DND-41 (cell line): ENCODE measurements around the gene COL15A1.
"Not testable (repeated sequence)": the region's sequence is repeated elsewhere in the genome, so short reads cannot be mapped to it uniquely, and the experiment has no call there.

Experiments
- ATAC-seq: fragments of 200-7000 bp; cut with Tn5 transposase; 3 replicates; pipeline ENCODE4 v1.9.1; 2021; ENCODE audit warnings: low read depth; ENCODE audit not compliant: insufficient read depth
- DNase-seq: peaks from one replicate; pipeline ENCODE4 v3.0.0-alpha.2; 2020
- H2AFZ ChIP-seq: 2 replicates; pipeline ENCODE4 v1.6.0; 2012; ENCODE audit warnings: low read depth, low read length
- H3K27ac ChIP-seq: 2 replicates; pipeline ENCODE4 v1.5.1; 2012; ENCODE audit warnings: low read length, inconsistent platforms
- H3K27me3 ChIP-seq: fragments of 200-600 bp; sonication (generic); 2 replicates; pipeline ENCODE4 v1.6.0; 2012; ENCODE audit warnings: low read length, mild to moderate bottlenecking, inconsistent platforms; ENCODE audit not compliant: insufficient read depth, poor library complexity
- H3K36me3 ChIP-seq: 2 replicates; pipeline ENCODE4 v1.5.1; 2012; ENCODE audit warnings: low read length, inconsistent platforms; ENCODE audit not compliant: insufficient read depth
- H3K4me1 ChIP-seq: 2 replicates; pipeline ENCODE4 v1.5.1; 2012; ENCODE audit warnings: mild to moderate bottlenecking, low read length; ENCODE audit not compliant: insufficient read depth
- H3K4me2 ChIP-seq: 2 replicates; pipeline ENCODE4 v1.6.0; 2012; ENCODE audit warnings: mild to moderate bottlenecking, moderate library complexity, low read length, inconsistent platforms; ENCODE audit not compliant: insufficient read depth
- H3K4me3 ChIP-seq, 2 experiments: fragments of 200-600 bp in 1 of 2; shearing (Covaris generic) in 1 of 2; 2 replicates each; pipeline ENCODE4 v1.5.1; 2012 to 2016; ENCODE audit warnings: inconsistent platforms in 2 of 2, low read length in 2 of 2, mild to moderate bottlenecking in 2 of 2, low read depth in 1 of 2, moderate library complexity in 1 of 2
- H3K79me2 ChIP-seq: 2 replicates; pipeline ENCODE4 v1.6.0; 2012; ENCODE audit warnings: low read length, inconsistent platforms; ENCODE audit not compliant: insufficient read depth
- H3K9ac ChIP-seq: 2 replicates; pipeline ENCODE4 v1.6.0; 2012; ENCODE audit warnings: low read depth, mild to moderate bottlenecking, inconsistent platforms, low read length, moderate library complexity
- H3K9me3 ChIP-seq: 2 replicates; pipeline ENCODE4 v1.5.1; 2012; ENCODE audit warnings: low read length, moderate library complexity, mild to moderate bottlenecking, inconsistent platforms; ENCODE audit not compliant: insufficient read depth, severe bottlenecking
- H4K20me1 ChIP-seq: 2 replicates; pipeline ENCODE4 v1.6.0; 2012; ENCODE audit warnings: low read length; ENCODE audit not compliant: insufficient read depth
- EZH2 ChIP-seq: IDR thresholded peaks from 3 replicates; pipeline ENCODE4 v1.6.1; 2012; ENCODE audit warnings: borderline replicate concordance, low read depth, mild to moderate bottlenecking, moderate library complexity, low read length, inconsistent platforms; ENCODE audit not compliant: severe bottlenecking
- TF ChIP-seq, protein P1 (sequence below): IDR thresholded peaks from 2 replicates; pipeline ENCODE4 v1.5.1; 2012; ENCODE audit warnings: borderline replicate concordance, low read length, moderate library complexity, mild to moderate bottlenecking; ENCODE audit not compliant: poor library complexity, severe bottlenecking; ENCODE audit errors: extremely low read depth

Gene COL15A1

GRCh38 chr9:98911042-98911441 lies 32.7 kb upstream of the COL15A1 start:
- H4K20me1 ChIP-seq, result no peaks in the 10 kb centered on the region
- ATAC-seq, result no peak
- no peaks in the 10 kb centered on the region for H3K4me1 ChIP-seq
- H3K4me2 ChIP-seq, result no peak overlapping the region
- no peak overlapping the region for H3K9ac ChIP-seq
- no peak overlapping the region for H2AFZ ChIP-seq
- H3K4me3 ChIP-seq, result no peak overlapping the region
- H3K27ac ChIP-seq, result no peak overlapping the region
- H3K36me3 ChIP-seq, result no peaks in the 10 kb centered on the region
- no peak for DNase-seq
- no peak for TF ChIP-seq EZH2
- TF ChIP-seq, protein P1, sequence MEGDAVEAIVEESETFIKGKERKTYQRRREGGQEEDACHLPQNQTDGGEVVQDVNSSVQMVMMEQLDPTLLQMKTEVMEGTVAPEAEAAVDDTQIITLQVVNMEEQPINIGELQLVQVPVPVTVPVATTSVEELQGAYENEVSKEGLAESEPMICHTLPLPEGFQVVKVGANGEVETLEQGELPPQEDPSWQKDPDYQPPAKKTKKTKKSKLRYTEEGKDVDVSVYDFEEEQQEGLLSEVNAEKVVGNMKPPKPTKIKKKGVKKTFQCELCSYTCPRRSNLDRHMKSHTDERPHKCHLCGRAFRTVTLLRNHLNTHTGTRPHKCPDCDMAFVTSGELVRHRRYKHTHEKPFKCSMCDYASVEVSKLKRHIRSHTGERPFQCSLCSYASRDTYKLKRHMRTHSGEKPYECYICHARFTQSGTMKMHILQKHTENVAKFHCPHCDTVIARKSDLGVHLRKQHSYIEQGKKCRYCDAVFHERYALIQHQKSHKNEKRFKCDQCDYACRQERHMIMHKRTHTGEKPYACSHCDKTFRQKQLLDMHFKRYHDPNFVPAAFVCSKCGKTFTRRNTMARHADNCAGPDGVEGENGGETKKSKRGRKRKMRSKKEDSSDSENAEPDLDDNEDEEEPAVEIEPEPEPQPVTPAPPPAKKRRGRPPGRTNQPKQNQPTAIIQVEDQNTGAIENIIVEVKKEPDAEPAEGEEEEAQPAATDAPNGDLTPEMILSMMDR, result no peak
- no peaks in the 10 kb centered on the region for H3K9me3 ChIP-seq
- H3K79me2 ChIP-seq, result no peaks in the 10 kb centered on the region
- no peaks in the 10 kb centered on the region for H3K27me3 ChIP-seq

DNA sequence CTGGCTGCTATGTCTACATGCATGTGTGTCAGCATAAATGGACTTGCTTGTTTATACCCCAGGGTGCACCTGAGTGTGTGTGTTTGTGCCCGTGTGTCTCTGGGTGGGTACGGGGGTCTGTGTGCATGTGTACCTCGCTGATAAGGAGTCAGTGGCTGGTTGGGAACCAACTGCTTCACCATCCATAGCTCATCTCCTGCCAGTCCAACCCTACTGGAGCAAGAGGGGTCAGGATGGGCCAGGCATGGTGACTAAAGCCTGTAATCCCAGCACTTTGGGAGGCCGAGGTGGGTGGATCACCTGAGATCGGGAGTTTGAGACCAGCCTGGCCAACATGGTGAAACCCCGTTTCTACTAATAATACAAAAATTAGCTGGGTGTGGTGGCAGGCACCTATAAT lies 32.0 kb upstream of the COL15A1 start:
- not testable (repeated sequence) for H3K9me3 ChIP-seq, ATAC-seq, H3K36me3 ChIP-seq, H3K9ac ChIP-seq, H3K27me3 ChIP-seq, H3K27ac ChIP-seq, H4K20me1 ChIP-seq, H3K4me2 ChIP-seq, H3K4me1 ChIP-seq, H3K79me2 ChIP-seq, DNase-seq, H3K4me3 ChIP-seq, H2AFZ ChIP-seq

- no peak overlapping the region for H3K4me3 ChIP-seq
- TF ChIP-seq, protein P1, result no peak
- TF ChIP-seq EZH2, result no peak
- no peak overlapping the region for H2AFZ ChIP-seq
- H3K27me3 ChIP-seq, result no peaks in the 10 kb centered on the region
- H3K36me3 ChIP-seq, result no peaks in the 10 kb centered on the region
- no peak overlapping the region for H3K27ac ChIP-seq
- ATAC-seq (no peak), DNase-seq (no peak)
- no peaks in the 10 kb centered on the region for H3K9me3 ChIP-seq
- H3K4me2 ChIP-seq, result no peak overlapping the region
- H3K4me1 ChIP-seq, result no peaks in the 10 kb centered on the region
- no peaks in the 10 kb centered on the region for H3K79me2 ChIP-seq
- no peaks in the 10 kb centered on the region for H4K20me1 ChIP-seq
- H3K9ac ChIP-seq, result no peak overlapping the region
Observed at GRCh38 chr9:98912450-98912849, 31.3 kb upstream of the COL15A1 start.

- no peaks in the 10 kb centered on the region for H3K4me1 ChIP-seq
- H3K79me2 ChIP-seq, result no peaks in the 10 kb centered on the region
- TF ChIP-seq EZH2, result no peak
- TF ChIP-seq, protein P1, result no peak
- H3K27ac ChIP-seq, result no peak overlapping the region
- no peak overlapping the region for H3K9ac ChIP-seq
- H4K20me1 ChIP-seq, result no peaks in the 10 kb centered on the region
- H3K4me2 ChIP-seq, result no peak overlapping the region
- no peak overlapping the region for H3K4me3 ChIP-seq
- no peak overlapping the region for H2AFZ ChIP-seq
- ATAC-seq, result no peak
- no peaks in the 10 kb centered on the region for H3K36me3 ChIP-seq
- no peaks in the 10 kb centered on the region for H3K27me3 ChIP-seq
- no peak for DNase-seq
- H3K9me3 ChIP-seq, result no peaks in the 10 kb centered on the region
Observed at GRCh38 chr9:98913044-98913443, 30.7 kb upstream of the COL15A1 start.
